HEK293 (cell line): ENCODE results near the gene DDX49.

ENCODE experiments used
- CTCF ChIA-PET: fragments of 350-600 bp; formaldehyde crosslinking; extraction: SDS; loops from one replicate; lab custom pipeline; 2021; ENCODE audit warnings: antibody characterized with exemption; lab: Yijun Ruan, JAX
- POLR2A ChIA-PET: fragments of 300-600 bp; formaldehyde crosslinking; extraction: SDS; loops from one replicate; lab custom pipeline; 2020; ENCODE audit warnings: antibody characterized with exemption, inconsistent platforms; lab: Yijun Ruan, JAX
- H3K27ac ChIP-seq: fragments of 200-500 bp; sonication (Bioruptor generic); 2 replicates; pipeline ENCODE4 v1.5.1; 2014; ENCODE audit warnings: low read depth, low read length, control low read depth, inconsistent platforms; ENCODE audit errors: extremely low read depth
- H3K36me3 ChIP-seq, 2 experiments: fragments of 200-500 bp in 1 of 2; sonication (Bioruptor generic) in 1 of 2; 1 replicate in 1 of 2; 2 replicates in 1 of 2; pipeline ENCODE4 v1.5.1; 2014 to 2017; ENCODE audit warnings: inconsistent platforms in 2 of 2, low read length in 2 of 2; ENCODE audit not compliant: control insufficient read depth in 2 of 2, insufficient read depth in 1 of 2
- H3K4me1 ChIP-seq: fragments of 200-500 bp; sonication (Bioruptor generic); 2 replicates; pipeline ENCODE4 v1.5.1; 2014; ENCODE audit warnings: mild to moderate bottlenecking, low read length, inconsistent platforms; ENCODE audit not compliant: control insufficient read depth, insufficient read depth
- H3K4me3 ChIP-seq: 2 replicates; pipeline ENCODE4 v1.5.1; 2011; ENCODE audit warnings: low read depth, mild to moderate bottlenecking, control low read depth, low read length, moderate library complexity
- H3K9me3 ChIP-seq: fragments of 200-500 bp; sonication (Bioruptor generic); 2 replicates; pipeline ENCODE4 v1.5.1; 2014; ENCODE audit warnings: low read depth, low read length, inconsistent platforms; ENCODE audit not compliant: control insufficient read depth, insufficient read depth
- HIC1 ChIP-seq: fragments of 450-650 bp; formaldehyde crosslinking; IDR thresholded peaks from 2 replicates; pipeline ENCODE4 v1.5.1; 2016; ENCODE audit warnings: missing biosample characterization, missing genetic modification characterization
- PRDM2 ChIP-seq: fragments of 450-650 bp; formaldehyde crosslinking; IDR thresholded peaks from 2 replicates; pipeline ENCODE4 v1.5.1; 2016; ENCODE audit warnings: missing biosample characterization, missing genetic modification characterization, borderline replicate concordance
- ZEB2 ChIP-seq: fragments of 450-650 bp; formaldehyde crosslinking; IDR thresholded peaks from 2 replicates; pipeline ENCODE4 v1.5.1; 2016; ENCODE audit warnings: missing biosample characterization, missing genetic modification characterization
- ZFP41 ChIP-seq: fragments of 450-650 bp; formaldehyde crosslinking; IDR thresholded peaks from 2 replicates; pipeline ENCODE4 v1.5.1; 2016; ENCODE audit warnings: missing biosample characterization, missing genetic modification characterization, borderline replicate concordance
- ZNF266 ChIP-seq: fragments of 450-650 bp; formaldehyde crosslinking; IDR thresholded peaks from 2 replicates; pipeline ENCODE4 v1.5.1; 2016; ENCODE audit warnings: missing biosample characterization, missing genetic modification characterization, low read depth
- ZNF433 ChIP-seq: fragments of 450-650 bp; formaldehyde crosslinking; IDR thresholded peaks from 2 replicates; pipeline ENCODE4 v1.5.1; 2016; ENCODE audit warnings: missing biosample characterization, missing genetic modification characterization, low read depth
- ZNF449 ChIP-seq: fragments of 450-650 bp; formaldehyde crosslinking; IDR thresholded peaks from 2 replicates; pipeline ENCODE4 v1.5.1; 2017; ENCODE audit warnings: missing biosample characterization, mild to moderate bottlenecking, missing genetic modification characterization, moderate library complexity
- ZNF473 ChIP-seq: fragments of 450-650 bp; formaldehyde crosslinking; IDR thresholded peaks from 2 replicates; pipeline ENCODE4 v1.5.1; 2017; ENCODE audit warnings: missing biosample characterization, missing genetic modification characterization
- ZNF639 ChIP-seq: fragments of 450-650 bp; formaldehyde crosslinking; IDR thresholded peaks from 2 replicates; pipeline ENCODE4 v1.5.1; 2016; ENCODE audit warnings: missing biosample characterization, missing genetic modification characterization
- ZNF704 ChIP-seq: fragments of 450-650 bp; formaldehyde crosslinking; IDR thresholded peaks from 2 replicates; pipeline ENCODE4 v1.5.1; 2016; ENCODE audit warnings: missing biosample characterization, missing genetic modification characterization

The DDX49 gene

GRCh38 chr19:18895824-18896341 lies 23.6 kb upstream of the DDX49 start, which contains the start of gene CERS1:
Gene CERS1 (minus strand): TSS chr19:18896158. CDS start chr19:18896072, 86 bp downstream.
- H3K36me3 ChIP-seq: peaks cover 0 to 32% of the 10 kb centered on the region in 2 experiments; a peak in 2 of 3 replicates
- peak within 1 kb of the TSS; percentile 50 for H3K4me3 ChIP-seq
- H3K9me3 ChIP-seq: no peaks in the 10 kb centered on the region
- H3K4me1 ChIP-seq: no peaks in the 10 kb centered on the region; the same call in 1 of the 2 replicates
- H3K27ac ChIP-seq: peak within 1 kb of the TSS; percentile 69; the same call in 1 of the 2 replicates
- ChIA-PET CTCF (interaction anchor here (0.7 to 2.3 kb wide), 2 partner anchors 9 to 91 kb away, joined by 3 to 13 read pairs; no protein-coding TSS in a partner anchor), POLR2A (interaction anchor here (1.5 kb wide), 1 partner anchor 23 kb away, joined by 6 read pairs; the partner anchor contains the start of genes COPE and DDX49)
- TF ChIP-seq ZFP41 (no peak), ZNF266 (tag by site-specific recombination) (no peak)

- no peak overlapping the region for H3K4me3 ChIP-seq
- no peaks in the 10 kb centered on the region for H3K9me3 ChIP-seq
- H3K36me3 ChIP-seq: peaks cover 0 to 34% of the 10 kb centered on the region in 2 experiments; a peak in 2 of 3 replicates
- TF ChIP-seq ZNF449 (no peak), PRDM2 (tag by site-specific recombination) (no peak), HIC1 (peak; percentile 76), ZNF473 (tag by site-specific recombination) (no peak), ZNF639 (tag by site-specific recombination) (no peak), ZEB2 (tag by site-specific recombination) (no peak), ZNF433 (tag by site-specific recombination) (no peak), ZNF704 (tag by site-specific recombination) (no peak)
- ChIA-PET POLR2A (interaction anchor here (1.5 kb wide), 1 partner anchor 23 kb away, joined by 6 read pairs; the partner anchor contains the start of genes COPE and DDX49), CTCF (interaction anchor here (2.3 kb wide), 1 partner anchor 91 kb away, joined by 13 read pairs; no protein-coding TSS in a partner anchor)
- H3K4me1 ChIP-seq: no peaks in the 10 kb centered on the region; the same call in 1 of the 2 replicates
- no peak overlapping the region for H3K27ac ChIP-seq
Measured at GRCh38 chr19:18896421-18896841, 23.1 kb upstream of the DDX49 start.
